ENCODE results near the gene SP4.

Gene SP4

GRCh38 chr7:21544303-21544656 is 116.4 kb downstream of the SP4 start:
- no peak overlapping the region for H3K4ac ChIP-seq (ENCODE audit: low read depth, low read length)
- H2BK5ac ChIP-seq (ENCODE audit: low read length) = no peak overlapping the region
- H3K79me2 ChIP-seq (ENCODE audit: control insufficient read depth, insufficient read depth, low read length) = no peaks in the 10 kb centered on the region
- no peak overlapping the region for H3K4me2 ChIP-seq (ENCODE audit: low read length)
- no peaks in the 10 kb centered on the region for H3K79me1 ChIP-seq (ENCODE audit: low read length)
- H3K27me3 ChIP-seq (ENCODE audit: insufficient read depth, low read length, poor library complexity) = no peaks in the 10 kb centered on the region
- H3K18ac ChIP-seq (ENCODE audit: low read length) = no peak overlapping the region
- DNase-seq = no peak
- no CpG with 5 or more reads among the region's 3 CpGs for WGBS (ENCODE audit: extremely low coverage, insufficient coverage, low lambda C conversion rate)
- no peak overlapping the region for H4K5ac ChIP-seq (ENCODE audit: low read length)
- H2BK120ac ChIP-seq (ENCODE audit: low read depth, low read length) = no peak overlapping the region
- no peak overlapping the region for H3K23ac ChIP-seq (ENCODE audit: low read length)
- H3K27ac ChIP-seq (ENCODE audit: low read depth, low read length) = no peak overlapping the region
- H2BK15ac ChIP-seq (replicated peaks; ENCODE audit: low read depth) = no peak overlapping the region
- H3K9ac ChIP-seq (ENCODE audit: low read length) = peak overlapping the region; percentile 36
- no peak overlapping the region for H2AK5ac ChIP-seq (ENCODE audit: low read length)
- no peak overlapping the region for H4K8ac ChIP-seq (ENCODE audit: low read depth, low read length)
- H3K4me3 ChIP-seq (ENCODE audit: low read length) = no peak overlapping the region
- peaks cover 11% of the 10 kb centered on the region for H3K4me1 ChIP-seq (ENCODE audit: control insufficient read depth, low read depth, low read length)
- no peaks in the 10 kb centered on the region for H3K36me3 ChIP-seq (ENCODE audit: control insufficient read depth, insufficient read depth, low read length)
- peak overlapping the region; percentile 73 for H3K56ac ChIP-seq (ENCODE audit: low read length)

- DNase-seq = no peak
- Histone ChIP-seq H3K18ac (ENCODE audit: low read length) (no peak overlapping the region), H3K79me2 (ENCODE audit: control insufficient read depth, insufficient read depth, low read length) (no peaks in the 10 kb centered on the region), H3K36me3 (ENCODE audit: control insufficient read depth, insufficient read depth, low read length) (no peaks in the 10 kb centered on the region), H3K79me1 (ENCODE audit: low read length) (no peaks in the 10 kb centered on the region), H3K4me3 (ENCODE audit: low read length) (no peak overlapping the region), H4K8ac (ENCODE audit: low read depth, low read length) (no peak overlapping the region), H4K5ac (ENCODE audit: low read length) (no peak overlapping the region), H3K56ac (ENCODE audit: low read length) (no peak overlapping the region), H3K27ac (ENCODE audit: low read depth, low read length) (no peak overlapping the region), H2BK15ac (replicated peaks; ENCODE audit: low read depth) (no peak overlapping the region), H3K4me2 (ENCODE audit: low read length) (no peak overlapping the region), H2AK5ac (ENCODE audit: low read length) (no peak overlapping the region), H2BK120ac (ENCODE audit: low read depth, low read length) (no peak overlapping the region), H2BK5ac (ENCODE audit: low read length) (no peak overlapping the region), H3K4me1 (ENCODE audit: control insufficient read depth, low read depth, low read length) (peaks cover 8% of the 10 kb centered on the region), H3K23ac (ENCODE audit: low read length) (no peak overlapping the region), H3K27me3 (ENCODE audit: insufficient read depth, low read length, poor library complexity) (no peaks in the 10 kb centered on the region), H3K4ac (ENCODE audit: low read depth, low read length) (no peak overlapping the region), H3K9ac (ENCODE audit: low read length) (no peak overlapping the region)
- WGBS (ENCODE audit: extremely low coverage, insufficient coverage, low lambda C conversion rate) = no CpG with 5 or more reads among the region's 3 CpGs
Measured at GRCh38 chr7:21544715-21545114, 116.8 kb downstream of the SP4 start.

GRCh38 chr7:21547501-21547900 is 119.6 kb downstream of the SP4 start:
- Histone ChIP-seq H3K9ac (ENCODE audit: low read length) (no peak overlapping the region), H3K4me1 (ENCODE audit: control insufficient read depth, low read depth, low read length) (no peaks in the 10 kb centered on the region), H3K36me3 (ENCODE audit: control insufficient read depth, insufficient read depth, low read length) (no peaks in the 10 kb centered on the region), H4K5ac (ENCODE audit: low read length) (no peak overlapping the region), H4K8ac (ENCODE audit: low read depth, low read length) (no peak overlapping the region), H3K4me2 (ENCODE audit: low read length) (no peak overlapping the region), H3K27me3 (ENCODE audit: insufficient read depth, low read length, poor library complexity) (no peaks in the 10 kb centered on the region), H3K4me3 (ENCODE audit: low read length) (no peak overlapping the region), H3K23ac (ENCODE audit: low read length) (no peak overlapping the region), H2BK120ac (ENCODE audit: low read depth, low read length) (no peak overlapping the region), H3K18ac (ENCODE audit: low read length) (no peak overlapping the region), H3K79me2 (ENCODE audit: control insufficient read depth, insufficient read depth, low read length) (no peaks in the 10 kb centered on the region), H3K4ac (ENCODE audit: low read depth, low read length) (no peak overlapping the region), H3K56ac (ENCODE audit: low read length) (no peak overlapping the region), H2AK5ac (ENCODE audit: low read length) (no peak overlapping the region), H2BK5ac (ENCODE audit: low read length) (no peak overlapping the region), H3K79me1 (ENCODE audit: low read length) (no peaks in the 10 kb centered on the region), H3K27ac (ENCODE audit: low read depth, low read length) (no peak overlapping the region), H2BK15ac (replicated peaks; ENCODE audit: low read depth) (no peak overlapping the region)
- DNase-seq = no peak
- WGBS (ENCODE audit: extremely low coverage, insufficient coverage, low lambda C conversion rate) = no CpG with 5 or more reads among the region's 3 CpGs

DNA sequence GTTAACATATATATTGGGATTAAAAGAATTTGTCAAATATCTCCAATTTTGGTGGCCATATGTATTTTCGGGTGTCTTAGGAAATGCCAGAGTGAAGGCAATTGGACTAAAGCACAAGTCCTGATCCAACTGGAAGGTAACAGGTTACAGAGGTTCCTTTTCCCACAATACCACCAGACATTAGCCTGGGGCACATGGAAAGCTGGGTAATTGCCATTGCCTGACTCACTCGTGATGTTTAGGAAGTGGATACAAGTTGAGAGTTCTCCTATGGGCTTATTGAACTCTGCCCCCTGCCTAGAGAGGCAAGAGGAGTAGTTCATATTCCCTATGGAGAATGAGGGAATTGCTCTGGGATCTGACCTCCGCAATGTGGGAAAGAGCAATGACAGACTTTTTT is 120.6 kb downstream of the SP4 start:
- Histone ChIP-seq H4K8ac (ENCODE audit: low read depth, low read length) (no peak overlapping the region), H2BK120ac (ENCODE audit: low read depth, low read length) (no peak overlapping the region), H3K4me3 (ENCODE audit: low read length) (no peak overlapping the region), H3K23ac (ENCODE audit: low read length) (no peak overlapping the region), H3K4me1 (ENCODE audit: control insufficient read depth, low read depth, low read length) (no peaks in the 10 kb centered on the region), H3K27ac (ENCODE audit: low read depth, low read length) (no peak overlapping the region), H3K4me2 (ENCODE audit: low read length) (no peak overlapping the region), H3K56ac (ENCODE audit: low read length) (no peak overlapping the region), H3K4ac (ENCODE audit: low read depth, low read length) (no peak overlapping the region), H3K36me3 (ENCODE audit: control insufficient read depth, insufficient read depth, low read length) (no peaks in the 10 kb centered on the region), H3K27me3 (ENCODE audit: insufficient read depth, low read length, poor library complexity) (no peaks in the 10 kb centered on the region), H2BK5ac (ENCODE audit: low read length) (no peak overlapping the region), H3K79me2 (ENCODE audit: control insufficient read depth, insufficient read depth, low read length) (no peaks in the 10 kb centered on the region), H3K9ac (ENCODE audit: low read length) (no peak overlapping the region), H3K18ac (ENCODE audit: low read length) (no peak overlapping the region), H2BK15ac (replicated peaks; ENCODE audit: low read depth) (no peak overlapping the region), H4K5ac (ENCODE audit: low read length) (no peak overlapping the region), H3K79me1 (ENCODE audit: low read length) (no peaks in the 10 kb centered on the region), H2AK5ac (ENCODE audit: low read length) (no peak overlapping the region)
- no CpG with 5 or more reads among the region's 3 CpGs for WGBS (ENCODE audit: extremely low coverage, insufficient coverage, low lambda C conversion rate)
- DNase-seq = no peak

DNA sequence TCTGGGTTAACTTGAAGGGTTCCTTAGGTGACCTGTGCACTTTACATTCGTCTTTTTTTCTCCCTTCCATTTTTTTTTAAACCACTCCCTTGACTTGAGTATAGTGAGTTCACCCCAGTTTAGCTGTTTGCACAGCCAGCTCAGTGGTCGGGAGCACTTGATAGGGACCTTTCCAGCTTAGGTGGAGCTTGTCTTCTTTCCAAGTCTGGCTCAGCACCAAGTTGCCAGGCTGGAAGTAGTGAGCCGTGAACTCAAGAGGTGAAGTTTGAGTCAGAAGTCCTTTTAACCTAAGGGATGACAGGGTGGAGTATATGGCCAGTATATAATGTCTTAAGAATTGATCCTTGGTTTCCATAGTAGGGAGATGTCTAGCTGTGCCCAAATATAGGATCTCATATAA is 122.2 kb downstream of the SP4 start:
- Histone ChIP-seq H3K18ac (ENCODE audit: low read length) (no peak overlapping the region), H2BK5ac (ENCODE audit: low read length) (no peak overlapping the region), H3K79me2 (ENCODE audit: control insufficient read depth, insufficient read depth, low read length) (no peaks in the 10 kb centered on the region), H3K4me3 (ENCODE audit: low read length) (no peak overlapping the region), H3K9ac (ENCODE audit: low read length) (no peak overlapping the region), H3K27ac (ENCODE audit: low read depth, low read length) (no peak overlapping the region), H4K5ac (ENCODE audit: low read length) (no peak overlapping the region), H2BK15ac (replicated peaks; ENCODE audit: low read depth) (no peak overlapping the region), H3K56ac (ENCODE audit: low read length) (no peak overlapping the region), H3K23ac (ENCODE audit: low read length) (no peak overlapping the region), H3K36me3 (ENCODE audit: control insufficient read depth, insufficient read depth, low read length) (no peaks in the 10 kb centered on the region), H3K4ac (ENCODE audit: low read depth, low read length) (no peak overlapping the region), H2BK120ac (ENCODE audit: low read depth, low read length) (no peak overlapping the region), H3K27me3 (ENCODE audit: insufficient read depth, low read length, poor library complexity) (no peaks in the 10 kb centered on the region), H3K4me2 (ENCODE audit: low read length) (no peak overlapping the region), H2AK5ac (ENCODE audit: low read length) (no peak overlapping the region), H3K4me1 (ENCODE audit: control insufficient read depth, low read depth, low read length) (no peaks in the 10 kb centered on the region), H4K8ac (ENCODE audit: low read depth, low read length) (no peak overlapping the region), H3K79me1 (ENCODE audit: low read length) (no peaks in the 10 kb centered on the region)
- no peak for DNase-seq
- WGBS (ENCODE audit: extremely low coverage, insufficient coverage, low lambda C conversion rate) = no CpG with 5 or more reads among the region's 3 CpGs

DNA sequence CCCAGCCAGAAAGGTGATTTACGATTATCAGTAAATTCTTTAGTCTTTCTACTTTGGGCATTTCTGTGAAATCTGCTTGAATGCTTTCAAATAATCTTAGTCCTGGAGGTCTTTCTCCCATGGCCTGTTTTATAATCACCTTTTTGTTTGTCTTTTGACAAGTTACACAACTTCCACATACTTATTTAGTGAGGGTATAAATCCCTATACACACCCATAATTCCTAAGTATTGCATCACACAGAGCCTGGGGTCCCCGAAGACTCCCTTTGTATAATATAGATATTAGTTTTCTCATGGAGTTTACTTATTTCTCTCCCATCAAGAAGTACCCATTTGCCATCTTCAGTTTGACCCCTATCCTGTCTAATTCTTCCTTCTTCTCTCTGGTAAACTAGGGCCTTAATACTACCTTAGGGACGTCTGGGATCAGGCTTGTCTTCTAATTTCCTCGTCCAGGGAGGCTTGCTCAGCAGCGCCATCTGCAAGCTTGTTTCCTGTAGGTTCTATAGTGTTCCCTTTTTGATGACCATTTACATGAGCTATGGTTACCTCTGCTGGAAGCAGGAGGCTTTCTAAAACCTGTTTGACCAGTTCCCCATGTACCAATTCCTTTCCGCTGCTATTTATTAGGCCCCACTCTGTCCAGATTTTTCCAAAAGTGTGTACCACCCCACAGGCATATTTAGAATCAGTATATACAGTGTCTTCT is 123.1 kb downstream of the SP4 start:
- Histone ChIP-seq H2BK5ac (ENCODE audit: low read length) (no peak overlapping the region), H3K36me3 (ENCODE audit: control insufficient read depth, insufficient read depth, low read length) (no peaks in the 10 kb centered on the region), H2AK5ac (ENCODE audit: low read length) (no peak overlapping the region), H4K8ac (ENCODE audit: low read depth, low read length) (no peak overlapping the region), H4K5ac (ENCODE audit: low read length) (no peak overlapping the region), H3K18ac (ENCODE audit: low read length) (no peak overlapping the region), H3K79me1 (ENCODE audit: low read length) (no peaks in the 10 kb centered on the region), H3K4me3 (ENCODE audit: low read length) (no peak overlapping the region), H3K9ac (ENCODE audit: low read length) (no peak overlapping the region), H2BK120ac (ENCODE audit: low read depth, low read length) (no peak overlapping the region), H3K4ac (ENCODE audit: low read depth, low read length) (no peak overlapping the region), H3K27ac (ENCODE audit: low read depth, low read length) (no peak overlapping the region), H3K4me2 (ENCODE audit: low read length) (no peak overlapping the region), H3K56ac (ENCODE audit: low read length) (no peak overlapping the region), H3K4me1 (ENCODE audit: control insufficient read depth, low read depth, low read length) (no peaks in the 10 kb centered on the region), H3K23ac (ENCODE audit: low read length) (no peak overlapping the region), H3K79me2 (ENCODE audit: control insufficient read depth, insufficient read depth, low read length) (no peaks in the 10 kb centered on the region), H3K27me3 (ENCODE audit: insufficient read depth, low read length, poor library complexity) (no peaks in the 10 kb centered on the region), H2BK15ac (replicated peaks; ENCODE audit: low read depth) (no peak overlapping the region)
- no CpG with 5 or more reads among the region's 6 CpGs for WGBS (ENCODE audit: extremely low coverage, insufficient coverage, low lambda C conversion rate)
- peak; percentile 89 for DNase-seq
